AG04449 (cell line): ENCODE data around the gene KIF1C.
"Not testable (repeated sequence)": the region's sequence is repeated elsewhere in the genome, so short reads cannot be mapped to it uniquely, and the experiment has no call there.

Experiments
- CTCF ChIA-PET: fragments of 350-600 bp; formaldehyde crosslinking; extraction: SDS; loops from one replicate; lab custom pipeline; 2021; ENCODE audit warnings: antibody characterized with exemption; lab: Yijun Ruan, JAX
- POLR2A ChIA-PET: fragments of 400-600, 350-600 bp; formaldehyde crosslinking; extraction: SDS; loops from one replicate; lab custom pipeline; 2020; ENCODE audit warnings: antibody characterized with exemption, inconsistent platforms; lab: Yijun Ruan, JAX
- DNase-seq: peaks from one replicate; pipeline ENCODE4 v3.0.0-alpha.2; 2010; ENCODE audit warnings: low read depth, low spot score
- H3K4me3 ChIP-seq: 2 replicates; pipeline ENCODE4 v1.5.1; 2011; ENCODE audit warnings: low read depth, mild to moderate bottlenecking, control low read depth, low read length
- TF ChIP-seq, protein P1 (sequence below): IDR thresholded peaks from one replicate; pipeline ENCODE4 v1.5.1; 2011; ENCODE audit warnings: mild to moderate bottlenecking, moderate library complexity, low read length, control low read depth, inconsistent platforms; ENCODE audit not compliant: insufficient read depth; ENCODE audit errors: missing control alignments

Gene KIF1C

GRCh38 chr17:5027916-5028315, 30.2 kb downstream of the KIF1C start:
- CTCF ChIA-PET: interaction anchor here (1.3 to 5.4 kb wide), 4 partner anchors 17 to 33 kb away, joined by 3 to 78 read pairs (median 4); no protein-coding TSS in a partner anchor

DNA sequence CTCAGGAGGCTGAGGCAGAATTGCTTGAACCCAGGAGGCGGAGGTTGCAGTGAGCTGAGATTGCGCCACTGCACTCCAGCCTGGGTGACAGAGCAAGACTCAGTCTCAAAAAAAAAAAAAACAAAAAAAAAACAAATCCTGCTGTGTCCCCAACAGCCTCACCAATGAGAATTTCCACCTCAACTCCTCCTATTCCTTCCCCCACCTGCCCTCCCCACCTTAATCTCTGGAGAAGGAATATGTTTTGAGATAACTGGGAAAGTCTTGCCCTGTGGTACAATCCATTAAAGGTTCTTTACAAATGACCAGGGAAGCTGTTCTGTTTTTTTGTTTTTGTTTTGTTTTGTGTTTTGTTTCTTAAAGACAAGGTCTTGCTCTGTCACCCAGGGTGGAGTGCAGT, 32.4 kb downstream of the KIF1C start:
- CTCF ChIA-PET: interaction anchor here (0.7 to 5.4 kb wide), 20 partner anchors 8 to 1395 kb away, joined by 3 to 78 read pairs (median 4); partner anchors contain the start of genes INCA1, KIF1C and ZFP3
- H3K4me3 ChIP-seq, POLR2A ChIA-PET, DNase-seq: not testable (repeated sequence)

More at GRCh38 chr17:5027916-5028315, 30.2 kb downstream of the KIF1C start:
- TF ChIP-seq, protein P1, sequence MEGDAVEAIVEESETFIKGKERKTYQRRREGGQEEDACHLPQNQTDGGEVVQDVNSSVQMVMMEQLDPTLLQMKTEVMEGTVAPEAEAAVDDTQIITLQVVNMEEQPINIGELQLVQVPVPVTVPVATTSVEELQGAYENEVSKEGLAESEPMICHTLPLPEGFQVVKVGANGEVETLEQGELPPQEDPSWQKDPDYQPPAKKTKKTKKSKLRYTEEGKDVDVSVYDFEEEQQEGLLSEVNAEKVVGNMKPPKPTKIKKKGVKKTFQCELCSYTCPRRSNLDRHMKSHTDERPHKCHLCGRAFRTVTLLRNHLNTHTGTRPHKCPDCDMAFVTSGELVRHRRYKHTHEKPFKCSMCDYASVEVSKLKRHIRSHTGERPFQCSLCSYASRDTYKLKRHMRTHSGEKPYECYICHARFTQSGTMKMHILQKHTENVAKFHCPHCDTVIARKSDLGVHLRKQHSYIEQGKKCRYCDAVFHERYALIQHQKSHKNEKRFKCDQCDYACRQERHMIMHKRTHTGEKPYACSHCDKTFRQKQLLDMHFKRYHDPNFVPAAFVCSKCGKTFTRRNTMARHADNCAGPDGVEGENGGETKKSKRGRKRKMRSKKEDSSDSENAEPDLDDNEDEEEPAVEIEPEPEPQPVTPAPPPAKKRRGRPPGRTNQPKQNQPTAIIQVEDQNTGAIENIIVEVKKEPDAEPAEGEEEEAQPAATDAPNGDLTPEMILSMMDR: no peak
- no peak for DNase-seq
- H3K4me3 ChIP-seq: no peak overlapping the region
- POLR2A ChIA-PET: interaction anchor here (0.6 to 0.7 kb wide), 2 partner anchors 9 to 40 kb away, joined by 3 read pairs; partner anchors contain the start of gene CAMTA2

DNA sequence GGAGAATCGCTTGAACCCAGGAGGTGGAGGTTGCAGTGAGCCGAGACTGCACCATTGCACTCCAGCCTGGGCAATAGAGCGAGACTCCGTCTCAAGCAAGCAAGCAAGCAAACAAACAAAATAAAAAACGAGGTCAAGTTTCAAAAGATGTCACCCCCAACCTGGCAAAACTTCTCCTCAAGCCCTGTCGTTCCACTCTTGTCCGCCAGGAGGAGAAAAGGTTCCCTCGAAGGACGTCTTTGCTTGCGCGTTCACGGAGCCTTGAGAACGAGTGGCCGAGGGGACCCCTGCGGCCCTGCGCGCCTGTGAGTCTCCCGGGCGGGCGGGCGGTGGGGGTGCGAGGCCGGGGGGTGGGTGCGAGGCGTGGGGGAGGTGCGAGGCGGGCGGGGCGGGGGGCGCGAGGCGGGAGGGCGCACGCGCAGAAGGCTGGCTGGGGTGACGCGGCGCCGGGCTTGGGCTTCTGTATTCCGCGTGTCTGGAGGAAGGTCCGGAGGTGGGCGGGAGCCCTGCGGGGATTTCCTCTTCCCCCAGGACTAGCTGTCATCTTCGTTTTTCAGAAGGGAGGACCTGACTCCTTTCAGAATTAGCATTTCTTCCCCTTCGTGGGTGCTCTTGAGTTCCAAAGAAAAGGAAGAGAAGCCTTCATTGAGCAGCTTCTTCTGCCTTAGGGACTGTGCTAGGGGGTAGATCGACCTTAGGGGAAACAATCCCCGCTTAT, 33.8 kb downstream of the KIF1C start:
- DNase-seq: no peak
- ChIA-PET POLR2A (no interaction called here), CTCF (interaction anchor here (0.6 to 5.4 kb wide), 19 partner anchors 9 to 1394 kb away, joined by 3 to 78 read pairs (median 4); partner anchors contain the start of genes INCA1, KIF1C and ZFP3)
- H3K4me3 ChIP-seq: peak overlapping the region; percentile 50
- TF ChIP-seq, protein P1: peak; percentile 83

GRCh38 chr17:5032865-5033264, 35.1 kb downstream of the KIF1C start:
- ChIA-PET CTCF (interaction anchor here (1.5 to 5.4 kb wide), 4 partner anchors 12 to 124 kb away, joined by 4 to 78 read pairs (median 26); no protein-coding TSS in a partner anchor), POLR2A (no interaction called here)
- no peak overlapping the region for H3K4me3 ChIP-seq
- no peak for DNase-seq
- TF ChIP-seq, protein P1: no peak

- TF ChIP-seq, protein P1: no peak
- no peak overlapping the region for H3K4me3 ChIP-seq
- DNase-seq: no peak
- CTCF ChIA-PET: interaction anchor here (5.0 kb wide), 1 partner anchor 28 kb away, joined by 33 read pairs; no protein-coding TSS in a partner anchor
- POLR2A ChIA-PET: no interaction called here
These were observed 35.7 kb downstream of the KIF1C start for GRCh38 chr17:5033352-5034015.

GRCh38 chr17:5034063-5034462, 36.3 kb downstream of the KIF1C start:
- POLR2A ChIA-PET: no interaction called here
- CTCF ChIA-PET: interaction anchor here (5.0 kb wide), 1 partner anchor 28 kb away, joined by 33 read pairs; no protein-coding TSS in a partner anchor
- no peak overlapping the region for H3K4me3 ChIP-seq
- TF ChIP-seq, protein P1: no peak
- DNase-seq: no peak
